Mucosa of rectum (tissue), 2 donors: ENCODE measurements around the gene TPPP3.
"Not testable (repeated sequence)": the region's sequence is repeated elsewhere in the genome, so short reads cannot be mapped to it uniquely, and the experiment has no call there.

Source experiments
- H3K27ac ChIP-seq, 2 donors: one replicate each; pipeline ENCODE4 v1.7.0; 2013; ENCODE audit warnings: inconsistent platforms in 2 of 2, low read depth in 2 of 2, low read length in 2 of 2
- H3K27me3 ChIP-seq, 2 donors: one replicate each; pipeline ENCODE4 v1.7.0; 2013; ENCODE audit warnings: low read length in 2 of 2; ENCODE audit not compliant: control insufficient read depth in 2 of 2, insufficient read depth in 2 of 2
- H3K36me3 ChIP-seq, 2 donors: one replicate each; pipeline ENCODE4 v1.7.0; 2013; ENCODE audit warnings: low read length in 2 of 2; ENCODE audit not compliant: control insufficient read depth in 2 of 2, insufficient read depth in 2 of 2
- H3K4me1 ChIP-seq, 2 donors: one replicate each; pipeline ENCODE4 v1.7.0; 2013; ENCODE audit warnings: low read length in 2 of 2, mild to moderate bottlenecking in 1 of 2; ENCODE audit not compliant: control insufficient read depth in 2 of 2, insufficient read depth in 2 of 2
- H3K4me3 ChIP-seq, 2 donors: one replicate each; pipeline ENCODE4 v1.7.0; 2013; ENCODE audit warnings: low read length in 2 of 2
- H3K9ac ChIP-seq, 2 donors: one replicate each; pipeline ENCODE4 v1.7.0; 2013; ENCODE audit warnings: low read length in 2 of 2, low read depth in 1 of 2, mild to moderate bottlenecking in 1 of 2
- H3K9me3 ChIP-seq, 2 donors: one replicate each; pipeline ENCODE4 v1.7.0; 2013; ENCODE audit warnings: low read length in 2 of 2; ENCODE audit not compliant: control insufficient read depth in 2 of 2
- donor health status: healthy.
- donor health status: Normal muscosa, but diverticular disease.

The TPPP3 gene

DNA sequence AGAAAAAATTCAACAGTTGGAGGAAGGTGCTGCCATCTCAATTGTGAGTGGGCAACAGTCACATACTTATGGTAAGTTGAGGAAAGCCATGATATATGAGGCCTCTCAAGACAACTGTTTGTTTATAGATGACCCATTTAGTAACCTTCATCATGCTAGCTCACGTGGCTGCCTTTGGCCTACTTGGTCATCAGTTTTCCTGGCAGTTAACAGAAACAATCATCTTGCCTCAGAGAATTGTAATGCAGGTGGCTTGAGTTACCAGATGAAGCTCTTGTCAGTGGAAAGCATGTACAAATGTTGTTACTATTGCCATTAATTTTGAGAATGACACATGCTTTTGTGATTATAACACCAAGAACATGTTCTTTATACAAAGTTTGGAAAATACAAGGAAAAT lies 14.7 kb downstream of the TPPP3 start:
- H3K27ac ChIP-seq, result no peak overlapping the region
- no peaks in the 10 kb centered on the region for H3K36me3 ChIP-seq
- H3K4me3 ChIP-seq, result no peak overlapping the region
- no peaks in the 10 kb centered on the region for H3K4me1 ChIP-seq
- no peaks in the 10 kb centered on the region for H3K27me3 ChIP-seq
- H3K9me3 ChIP-seq, result no peaks in the 10 kb centered on the region
- H3K9ac ChIP-seq, result no peak overlapping the region

DNA sequence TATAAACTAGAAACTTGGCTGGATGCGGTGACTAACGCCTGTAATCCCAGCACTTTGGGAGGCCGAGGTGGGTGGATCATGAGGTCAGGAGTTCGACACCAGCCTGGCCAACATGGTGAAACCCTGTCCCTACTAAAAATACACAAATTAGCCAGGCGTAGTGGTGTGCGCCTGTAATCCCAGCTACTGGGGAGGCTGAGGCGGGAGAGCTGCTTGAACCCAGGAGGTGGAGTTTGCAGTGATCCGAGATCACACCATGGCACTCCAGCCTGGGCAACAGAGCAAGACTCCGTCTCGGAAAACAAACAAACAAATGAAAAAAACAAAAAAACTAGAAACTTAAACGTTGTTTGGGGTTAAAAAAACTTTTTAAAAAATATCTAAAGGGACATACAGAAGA lies 17.3 kb downstream of the TPPP3 start:
- H3K4me1 ChIP-seq, H3K9ac ChIP-seq, H3K9me3 ChIP-seq, H3K27me3 ChIP-seq, H3K27ac ChIP-seq, H3K36me3 ChIP-seq, H3K4me3 ChIP-seq: not testable (repeated sequence)

- Histone ChIP-seq H3K4me1 (peaks cover 2 to 11% of the 10 kb centered on the region in 2 donors), H3K9ac (no peak overlapping the region), H3K4me3 (no peak overlapping the region)
These were observed 20.6 kb downstream of the TPPP3 start for GRCh38 chr16:67372664-67373063.

GRCh38 chr16:67370661-67371060 lies 22.6 kb downstream of the TPPP3 start:
- Histone ChIP-seq H3K9ac (no peak overlapping the region), H3K36me3 (no peaks in the 10 kb centered on the region), H3K4me1 (peaks cover 2 to 11% of the 10 kb centered on the region in 2 donors), H3K4me3 (no peak overlapping the region), H3K9me3 (no peaks in the 10 kb centered on the region), H3K27ac (peak overlapping the region; percentile 66 to 67), H3K27me3 (no peaks in the 10 kb centered on the region)

More at GRCh38 chr16:67372664-67373063, 20.6 kb downstream of the TPPP3 start:
- H3K9me3 ChIP-seq, result no peaks in the 10 kb centered on the region
- no peak overlapping the region for H3K27ac ChIP-seq
- no peaks in the 10 kb centered on the region for H3K36me3 ChIP-seq
- no peaks in the 10 kb centered on the region for H3K27me3 ChIP-seq

GRCh38 chr16:67364600-67365235 lies 28.6 kb downstream of the TPPP3 start:
- H3K9me3 ChIP-seq, result no peaks in the 10 kb centered on the region
- no peaks in the 10 kb centered on the region for H3K36me3 ChIP-seq
- no peak overlapping the region for H3K9ac ChIP-seq
- H3K4me3 ChIP-seq, result no peak overlapping the region
- no peaks in the 10 kb centered on the region for H3K27me3 ChIP-seq
- peaks cover 5 to 10% of the 10 kb centered on the region in 2 donors for H3K4me1 ChIP-seq
- H3K27ac ChIP-seq, result peak overlapping the region; percentile 18 to 19

- H3K27me3 ChIP-seq, result no peaks in the 10 kb centered on the region
- no peak overlapping the region for H3K27ac ChIP-seq
These were observed 32.3 kb downstream of the TPPP3 start for GRCh38 chr16:67361038-67361437.

GRCh38 chr16:67359540-67360269 lies 33.6 kb downstream of the TPPP3 start:
- H3K27ac ChIP-seq, H3K9me3 ChIP-seq, H3K36me3 ChIP-seq, H3K4me1 ChIP-seq, H3K27me3 ChIP-seq, H3K9ac ChIP-seq, H3K4me3 ChIP-seq: not testable (repeated sequence)

More at GRCh38 chr16:67361038-67361437, 32.3 kb downstream of the TPPP3 start:
- Histone ChIP-seq H3K4me3 (no peak overlapping the region), H3K9ac (no peak overlapping the region), H3K4me1 (peaks cover 5 to 10% of the 10 kb centered on the region in 2 donors), H3K9me3 (no peaks in the 10 kb centered on the region), H3K36me3 (no peaks in the 10 kb centered on the region)

DNA sequence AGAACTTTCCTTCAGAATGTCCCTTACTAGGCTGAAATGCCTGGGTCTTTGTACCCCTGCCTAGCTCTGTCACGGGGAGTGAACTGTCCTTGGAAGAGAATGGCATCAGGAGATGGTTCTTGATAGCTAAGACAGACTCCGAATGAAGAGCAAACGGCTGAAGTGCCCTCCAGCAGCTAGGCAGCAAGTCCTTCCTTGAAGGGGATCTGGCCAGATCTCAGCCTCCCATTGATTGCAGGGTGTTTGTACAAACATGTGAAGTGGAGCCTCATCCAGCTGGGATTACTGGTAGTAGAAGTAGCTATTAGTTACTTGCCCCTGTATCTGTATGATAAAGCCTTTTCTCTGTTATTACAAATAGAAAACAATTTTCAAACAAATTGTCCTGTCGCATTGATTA lies 35.7 kb downstream of the TPPP3 start:
- Histone ChIP-seq H3K4me1 (no peaks in the 10 kb centered on the region), H3K9me3 (no peaks in the 10 kb centered on the region), H3K27ac (no peak overlapping the region), H3K27me3 (no peaks in the 10 kb centered on the region), H3K36me3 (no peaks in the 10 kb centered on the region), H3K9ac (no peak overlapping the region), H3K4me3 (no peak overlapping the region)

GRCh38 chr16:67356396-67356795 lies 36.9 kb downstream of the TPPP3 start:
- Histone ChIP-seq H3K27ac (no peak overlapping the region), H3K9me3 (no peaks in the 10 kb centered on the region), H3K4me1 (no peaks in the 10 kb centered on the region)

GRCh38 chr16:67352463-67352862 lies 40.8 kb downstream of the TPPP3 start:
- H3K9me3 ChIP-seq, H3K36me3 ChIP-seq, H3K27me3 ChIP-seq, H3K27ac ChIP-seq, H3K4me3 ChIP-seq, H3K9ac ChIP-seq, H3K4me1 ChIP-seq: not testable (repeated sequence)

More at GRCh38 chr16:67356396-67356795, 36.9 kb downstream of the TPPP3 start:
- H3K4me3 ChIP-seq, result no peak overlapping the region
- no peaks in the 10 kb centered on the region for H3K36me3 ChIP-seq
- no peak overlapping the region for H3K9ac ChIP-seq
- H3K27me3 ChIP-seq, result no peaks in the 10 kb centered on the region
